Ascending aorta (tissue), 2 donors: ENCODE data around the gene SLC25A21. TPM values are rescaled to one million over a fixed set of nuclear protein-coding genes. Genes with fewer than 3 reads are reported as not detected.
A peak's percentile ranks its signal among the peaks of the same experiment; 100 is the strongest.

Experiments
- DNase-seq, 2 donors: peaks; one replicate each; pipeline ENCODE4 v3.0.0-alpha.2; 2019; ENCODE audit warnings: low spot score in 2 of 2
- H3K27ac ChIP-seq, 2 donors: fragments of 200-600 bp; sonication (generic); one replicate each; pipeline ENCODE4 v1.5.1; 2016 to 2017; ENCODE audit warnings: mild to moderate bottlenecking in 1 of 2
- H3K27me3 ChIP-seq: fragments of 200-600 bp; sonication (generic); one replicate; pipeline ENCODE4 v1.5.1; 2017
- H3K36me3 ChIP-seq, 2 donors: fragments of 200-600 bp; sonication (generic); one replicate each; pipeline ENCODE4 v1.5.1; 2016
- H3K4me1 ChIP-seq, 2 donors: fragments of 200-600 bp; sonication (generic); one replicate each; pipeline ENCODE4 v1.5.1; 2016 to 2017; ENCODE audit warnings: mild to moderate bottlenecking in 1 of 2
- H3K4me3 ChIP-seq, 2 donors: fragments of 200-600 bp; sonication (generic); one replicate each; pipeline ENCODE4 v1.5.1; 2016 to 2017; ENCODE audit warnings: mild to moderate bottlenecking in 1 of 2
- H3K9me3 ChIP-seq, 2 donors: fragments of 200-600 bp; sonication (generic); one replicate each; pipeline ENCODE4 v1.5.1; 2016
- intact Hi-C: fragments of 100-400 bp; cut with DNase I; formaldehyde crosslinking; loops from one replicate; pipeline ENCODE4 v1.15.1; 2023
- total RNA-seq: library from RNA; depleted of rRNA; stranded (reverse); fragments of >200 nt; gene quantifications from one replicate; pipeline ENCODE4 v1.1.0, GENCODE V29; 2016
- TF ChIP-seq, protein P1 (sequence below), 3 experiments: fragments of 200-600 bp in 2 of 3; fragments of 450-650 bp in 1 of 3; sonication (generic) in 2 of 3; IDR thresholded peaks; one replicate each; pipeline ENCODE4 v1.5.1; 2016 to 2019; ENCODE audit warnings: antibody characterized with exemption in 3 of 3, mild to moderate bottlenecking in 1 of 3, moderate library complexity in 1 of 3

SLC25A21 gene
- total RNA-seq, 1 donor from 2014 or later, result not detected

DNA sequence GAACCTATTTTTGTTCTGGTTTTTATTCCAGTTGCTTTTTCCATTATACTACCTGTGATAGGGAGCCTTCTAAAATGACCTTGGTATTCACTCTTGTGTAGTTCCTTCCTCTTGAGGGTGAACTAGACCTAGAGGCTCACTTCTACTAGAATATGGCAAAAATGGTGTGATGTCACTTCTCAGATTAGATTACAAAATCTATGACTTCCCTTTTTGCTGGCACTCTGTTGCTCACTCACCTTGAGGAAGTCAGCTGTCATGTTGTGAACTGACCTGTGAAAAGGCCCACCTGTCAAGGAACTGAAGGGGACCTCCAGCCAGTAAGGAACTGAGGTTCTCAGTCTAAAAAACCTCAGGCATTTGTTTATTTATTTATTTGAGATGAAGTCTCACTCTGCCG is 31.0 kb upstream of the SLC25A21 start:
- Histone ChIP-seq H3K27me3 (no peaks in the 10 kb centered on the region), H3K4me3 (no peak overlapping the region), H3K9me3 (no peaks in the 10 kb centered on the region), H3K4me1 (peaks cover 0 to 2% of the 10 kb centered on the region in 2 donors), H3K27ac (no peak overlapping the region), H3K36me3 (no peaks in the 10 kb centered on the region)
- no peak for DNase-seq
- TF ChIP-seq, protein P1, sequence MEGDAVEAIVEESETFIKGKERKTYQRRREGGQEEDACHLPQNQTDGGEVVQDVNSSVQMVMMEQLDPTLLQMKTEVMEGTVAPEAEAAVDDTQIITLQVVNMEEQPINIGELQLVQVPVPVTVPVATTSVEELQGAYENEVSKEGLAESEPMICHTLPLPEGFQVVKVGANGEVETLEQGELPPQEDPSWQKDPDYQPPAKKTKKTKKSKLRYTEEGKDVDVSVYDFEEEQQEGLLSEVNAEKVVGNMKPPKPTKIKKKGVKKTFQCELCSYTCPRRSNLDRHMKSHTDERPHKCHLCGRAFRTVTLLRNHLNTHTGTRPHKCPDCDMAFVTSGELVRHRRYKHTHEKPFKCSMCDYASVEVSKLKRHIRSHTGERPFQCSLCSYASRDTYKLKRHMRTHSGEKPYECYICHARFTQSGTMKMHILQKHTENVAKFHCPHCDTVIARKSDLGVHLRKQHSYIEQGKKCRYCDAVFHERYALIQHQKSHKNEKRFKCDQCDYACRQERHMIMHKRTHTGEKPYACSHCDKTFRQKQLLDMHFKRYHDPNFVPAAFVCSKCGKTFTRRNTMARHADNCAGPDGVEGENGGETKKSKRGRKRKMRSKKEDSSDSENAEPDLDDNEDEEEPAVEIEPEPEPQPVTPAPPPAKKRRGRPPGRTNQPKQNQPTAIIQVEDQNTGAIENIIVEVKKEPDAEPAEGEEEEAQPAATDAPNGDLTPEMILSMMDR (IDR thresholded peaks at IDR 0.05), result no peak
- intact Hi-C loops, result no loop called here

DNA sequence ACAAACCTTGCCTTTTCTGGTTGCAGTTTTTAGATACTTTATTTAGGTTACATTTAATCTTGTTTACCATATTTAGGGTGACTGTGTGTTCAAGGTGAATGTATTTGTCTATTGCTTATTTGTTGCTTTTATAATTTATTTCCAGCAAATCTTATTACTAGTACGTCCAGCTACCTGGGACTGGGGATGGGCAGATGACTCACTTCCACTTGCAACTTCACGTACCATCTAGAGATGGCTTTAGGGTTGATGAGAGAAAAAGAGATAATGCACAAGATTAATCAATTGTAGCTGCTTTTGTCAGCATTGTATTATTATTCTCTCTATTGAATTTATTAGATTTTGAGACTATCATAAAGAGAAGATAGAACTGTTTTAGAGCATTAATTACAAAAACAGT is 30.4 kb upstream of the SLC25A21 start:
- TF ChIP-seq, protein P1 (IDR thresholded peaks at IDR 0.05), result no peak
- Histone ChIP-seq H3K36me3 (no peaks in the 10 kb centered on the region), H3K27ac (no peak overlapping the region), H3K9me3 (no peaks in the 10 kb centered on the region), H3K4me3 (no peak overlapping the region), H3K4me1 (peaks cover 0 to 2% of the 10 kb centered on the region in 2 donors), H3K27me3 (no peaks in the 10 kb centered on the region)
- DNase-seq, result no peak
- intact Hi-C loops, result no loop called here

DNA sequence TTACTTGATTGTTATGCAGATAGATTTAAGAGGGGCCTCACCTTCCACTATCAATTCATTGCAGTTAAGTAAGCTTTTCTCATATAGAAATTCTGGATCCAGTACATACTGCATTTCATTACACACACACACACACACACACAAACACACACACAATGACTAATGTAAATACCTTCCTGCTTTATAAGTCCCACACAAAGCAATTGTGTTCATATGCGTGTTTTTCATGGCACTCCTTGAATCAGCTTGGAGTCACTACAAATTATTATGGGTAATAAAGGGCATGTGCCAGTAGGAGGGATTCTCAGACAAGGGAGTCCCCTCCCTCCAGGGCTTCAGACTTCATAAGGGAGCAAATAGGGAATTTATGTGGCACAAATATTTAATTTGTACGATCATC is 29.9 kb upstream of the SLC25A21 start:
- H3K4me1 ChIP-seq, result peaks cover 0 to 2% of the 10 kb centered on the region in 2 donors
- no peak for DNase-seq
- H3K27ac ChIP-seq, result no peak overlapping the region
- TF ChIP-seq, protein P1 (IDR thresholded peaks at IDR 0.05), result no peak
- H3K4me3 ChIP-seq, result no peak overlapping the region
- H3K27me3 ChIP-seq, result no peaks in the 10 kb centered on the region
- no peaks in the 10 kb centered on the region for H3K9me3 ChIP-seq
- no peaks in the 10 kb centered on the region for H3K36me3 ChIP-seq
- intact Hi-C loops, result no loop called here

DNA sequence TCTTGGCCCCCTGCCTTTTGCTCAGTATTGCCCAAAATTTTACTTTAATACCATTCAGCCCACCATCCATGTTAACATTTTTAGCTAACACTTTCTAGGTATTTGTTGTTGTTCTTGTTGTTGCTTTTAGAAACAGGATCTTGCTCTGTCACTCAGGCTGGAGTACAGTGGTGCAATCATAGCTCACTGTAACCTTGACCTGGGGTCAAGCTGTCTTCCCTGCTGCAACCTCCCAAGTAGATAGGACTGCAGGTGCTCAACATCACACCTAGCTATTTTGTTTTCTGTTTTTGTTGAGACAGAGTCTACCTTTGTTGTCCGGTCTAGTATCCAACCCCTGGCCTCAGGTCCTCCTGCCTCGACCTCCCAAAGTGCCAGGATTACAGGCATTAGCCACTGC is 29.3 kb upstream of the SLC25A21 start:
- intact Hi-C loops, result no loop called here
- Histone ChIP-seq H3K9me3 (no peaks in the 10 kb centered on the region), H3K4me3 (no peak overlapping the region), H3K36me3 (no peaks in the 10 kb centered on the region), H3K27me3 (no peaks in the 10 kb centered on the region), H3K27ac (no peak overlapping the region), H3K4me1 (peaks cover 0 to 2% of the 10 kb centered on the region in 2 donors)
- TF ChIP-seq, protein P1 (IDR thresholded peaks at IDR 0.05), result no peak
- DNase-seq, result no peak

DNA sequence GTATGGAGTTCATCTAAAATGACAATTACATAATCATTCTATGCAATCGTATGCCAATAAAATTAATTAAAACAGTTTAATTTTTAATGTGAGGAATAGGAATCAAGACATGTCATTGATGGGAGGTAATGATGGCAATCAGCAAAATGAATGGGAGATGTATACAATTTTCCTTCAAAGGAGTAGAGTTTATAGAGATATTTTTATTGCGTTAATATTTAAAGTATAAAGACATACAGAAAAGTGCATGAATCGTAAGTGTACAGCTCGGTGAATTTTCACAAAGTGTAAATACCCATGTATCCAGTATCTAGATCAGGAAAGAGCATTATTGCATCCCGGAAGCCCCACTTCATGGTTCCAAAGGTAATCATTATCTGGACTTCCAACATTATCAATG is 26.5 kb upstream of the SLC25A21 start:
- no peaks in the 10 kb centered on the region for H3K27me3 ChIP-seq
- no peaks in the 10 kb centered on the region for H3K9me3 ChIP-seq
- no peak overlapping the region for H3K27ac ChIP-seq
- intact Hi-C loops, result loop anchor here (5.0 kb wide), 1 partner anchor 1392 kb away; the partner anchor contains the start of gene RALGAPA1
- TF ChIP-seq, protein P1 (IDR thresholded peaks at IDR 0.05), result no peak
- H3K4me3 ChIP-seq, result peak overlapping the region in 1 of 2 donors; percentile 71
- H3K36me3 ChIP-seq, result no peaks in the 10 kb centered on the region
- peaks cover 0 to 2% of the 10 kb centered on the region in 2 donors for H3K4me1 ChIP-seq
- no peak for DNase-seq

DNA sequence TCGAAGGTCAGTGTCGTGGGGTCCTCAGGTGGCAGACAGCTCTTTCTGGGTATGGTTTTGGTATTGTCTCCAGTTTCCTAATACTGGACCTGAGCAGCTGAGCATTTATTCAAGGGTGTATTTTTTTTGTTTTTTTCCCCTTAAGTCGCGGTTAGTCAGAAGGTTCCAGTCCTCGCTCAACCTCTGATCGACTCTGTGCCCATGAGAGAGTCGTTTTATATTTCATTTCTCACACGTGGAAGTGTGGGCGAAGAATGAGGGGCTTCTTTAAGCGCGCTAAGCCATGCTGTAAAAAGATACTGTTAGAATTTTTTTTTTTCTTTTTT is 25.8 kb upstream of the SLC25A21 start:
- Histone ChIP-seq H3K36me3 (no peaks in the 10 kb centered on the region), H3K27me3 (no peaks in the 10 kb centered on the region), H3K27ac (peak overlapping the region; percentile 87 to 91), H3K4me3 (peak overlapping the region; percentile 69 to 71), H3K4me1 (peaks cover 0 to 2% of the 10 kb centered on the region in 2 donors), H3K9me3 (no peaks in the 10 kb centered on the region)
- TF ChIP-seq, protein P1 (IDR thresholded peaks at IDR 0.05), result no peak
- intact Hi-C loops, result loop anchor here (5.0 kb wide), 1 partner anchor 1391 kb away; the partner anchor contains the start of gene RALGAPA1
- DNase-seq, result no peak
